Pancreas (tissue), 10 donors: ENCODE data around the gene PBXIP1. TPM values are rescaled to one million over a fixed set of nuclear protein-coding genes. Genes with fewer than 3 reads are reported as not detected.

Source experiments
- ATAC-seq, 4 donors: fragments of 200-7000 bp; cut with Tn5 transposase; one replicate each; pipeline versions ENCODE4 v1.8.0 to v1.9.1; 2020; ENCODE audit warnings: mild to moderate bottlenecking in 4 of 4, moderate library complexity in 4 of 4
- DNase-seq, 6 donors: peaks; one replicate each; pipeline ENCODE4 v3.0.0-alpha.2; 2020
- FAIRE-seq: peaks from 2 replicates; lab custom pipeline; 2012; peaks lifted over from hg19 to GRCh38; lab: Jason Lieb, UNC
- H3K27ac ChIP-seq, 4 donors: fragments of 200-600 bp; sonication (generic); 1 replicate in 3 of 4; 2 replicates in 1 of 4; pipeline versions ENCODE4 v1.5.0 to v1.8.0; 2020
- H3K27me3 ChIP-seq, 4 donors: fragments of 200-600 bp; one replicate each; pipeline ENCODE4 v1.8.0; 2021
- H3K36me3 ChIP-seq, 3 donors: fragments of 200-600 bp; sonication (generic) in 1 of 3; one replicate each; pipeline versions ENCODE4 v1.5.0 to v1.8.0; 2020 to 2021
- H3K4me1 ChIP-seq, 3 donors: fragments of 200-600 bp; one replicate each; pipeline ENCODE4 v1.8.0; 2021
- H3K4me3 ChIP-seq, 4 donors: fragments of 200-600 bp; sonication (generic) in 2 of 4; one replicate each; pipeline versions ENCODE4 v1.5.0 to v1.8.0; 2020 to 2021
- H3K9me3 ChIP-seq, 4 donors: fragments of 200-600 bp; one replicate each; pipeline ENCODE4 v1.8.0; 2021
- WGBS, 2 donors: extraction: QIAGEN DNeasy Blood & Tissue Kit; methylation state at CpG; one replicate each; pipeline ENCODE4 v1.1.7; 2013; 5-methylcytosine and 5-hydroxymethylcytosine counted together
- intact Hi-C, 3 donors: fragments of 100-400 bp; cut with DNase I; formaldehyde crosslinking; loops; one replicate each; pipeline versions ENCODE4 v1.11.1 to v1.14.2; 2022
- polyA plus RNA-seq, 2 donors: library from polyadenylated mRNA; stranded (reverse); fragments of 200-250 nt; gene quantifications; one replicate each; pipeline ENCODE4 v1.2.3, GENCODE V29; 2013
- total RNA-seq, 6 donors: library from RNA; stranded (reverse); fragmentation: NEBNext Ultra II Directional in 4 of 6; extraction: Animal tissue kit (Norgen Biotek cat#: 25700) in 4 of 6; gene quantifications; one replicate each; pipeline versions ENCODE4 v1.2.1 to v1.2.4, GENCODE V29; 2021 to 2023
- TF ChIP-seq, protein P1 (sequence below), 4 donors: fragments of 200-600 bp; sonication (generic) in 3 of 4; IDR thresholded peaks; one replicate each; pipeline versions ENCODE4 v1.5.0 to v1.8.0; 2021; ENCODE audit warnings: antibody characterized with exemption in 4 of 4
- donor health status: healthy with polysubstance abuse.
- donor health status: DM: no; HTN: no; CAD: no; lungs with moderate emphysema.
- donor health status: DM: no; HTN: no; CAD: no.
- donor health status: control.
- donor health status: control.
- donor health status: Bipolar disorder and iron deficiency.
- donor health status: DM: yes; HTN: yes; CAD: no.
- donor health status: DM: no; HTN: no; CAD: no.
- donor health status: DM: no; HTN: no; CAD: no.
- donor health status: DM: yes; HTN: yes; CAD: no.

Gene PBXIP1
- total and polyA plus RNA-seq, 8 donors: 15.6 to 53.1 (median 28.4) TPM

DNA sequence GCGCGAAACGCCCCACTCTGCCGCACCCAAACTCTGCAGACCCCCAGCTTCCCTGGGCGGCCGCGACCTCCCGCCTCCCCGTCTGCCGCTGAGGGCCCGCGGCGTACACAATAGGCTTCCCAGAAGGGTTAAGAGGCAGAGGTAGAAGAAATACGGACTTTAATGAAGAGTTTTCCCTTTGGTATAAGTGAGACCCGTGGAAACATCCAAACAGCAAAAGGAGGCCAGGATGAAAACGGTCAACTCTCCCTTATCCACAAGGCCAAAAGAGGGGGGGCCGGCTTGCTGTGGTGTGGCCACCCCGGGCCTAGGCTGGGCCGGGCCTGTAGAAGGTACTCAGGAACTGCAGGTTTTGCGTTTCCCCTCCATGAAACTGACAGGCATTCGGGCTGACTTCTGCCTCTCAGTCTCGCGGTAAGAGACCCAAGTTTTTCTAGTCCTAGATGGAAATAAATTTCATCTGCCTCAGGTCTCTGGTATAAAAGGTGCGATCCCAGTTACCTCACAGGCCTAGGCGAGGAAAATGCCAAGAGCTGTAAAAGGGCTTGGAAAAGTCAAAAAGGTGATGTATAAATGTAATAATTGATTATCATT, 6.4 kb upstream of the PBXIP1 start:
- Histone ChIP-seq H3K4me1 (peaks cover 0 to 13% (median 5%) of the 10 kb centered on the region in 3 donors), H3K27me3 (no peaks in the 10 kb centered on the region), H3K9me3 (no peaks in the 10 kb centered on the region), H3K4me3 (peak overlapping the region; percentile 79 to 96 (median 92)), H3K36me3 (peaks cover 0 to 32% (median 25%) of the 10 kb centered on the region in 3 donors), H3K27ac (peak overlapping the region; percentile 89 to 98 (median 96))
- WGBS, 2 donors: 3 to 4% methylated on average over 25 of the region's 25 CpGs
- TF ChIP-seq, protein P1, sequence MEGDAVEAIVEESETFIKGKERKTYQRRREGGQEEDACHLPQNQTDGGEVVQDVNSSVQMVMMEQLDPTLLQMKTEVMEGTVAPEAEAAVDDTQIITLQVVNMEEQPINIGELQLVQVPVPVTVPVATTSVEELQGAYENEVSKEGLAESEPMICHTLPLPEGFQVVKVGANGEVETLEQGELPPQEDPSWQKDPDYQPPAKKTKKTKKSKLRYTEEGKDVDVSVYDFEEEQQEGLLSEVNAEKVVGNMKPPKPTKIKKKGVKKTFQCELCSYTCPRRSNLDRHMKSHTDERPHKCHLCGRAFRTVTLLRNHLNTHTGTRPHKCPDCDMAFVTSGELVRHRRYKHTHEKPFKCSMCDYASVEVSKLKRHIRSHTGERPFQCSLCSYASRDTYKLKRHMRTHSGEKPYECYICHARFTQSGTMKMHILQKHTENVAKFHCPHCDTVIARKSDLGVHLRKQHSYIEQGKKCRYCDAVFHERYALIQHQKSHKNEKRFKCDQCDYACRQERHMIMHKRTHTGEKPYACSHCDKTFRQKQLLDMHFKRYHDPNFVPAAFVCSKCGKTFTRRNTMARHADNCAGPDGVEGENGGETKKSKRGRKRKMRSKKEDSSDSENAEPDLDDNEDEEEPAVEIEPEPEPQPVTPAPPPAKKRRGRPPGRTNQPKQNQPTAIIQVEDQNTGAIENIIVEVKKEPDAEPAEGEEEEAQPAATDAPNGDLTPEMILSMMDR (IDR thresholded peaks at IDR 0.05): no peak
- peak; percentile 10 to 41 (median 20) for ATAC-seq
- intact Hi-C loops: loop anchor here in 2 of 3 donors (10.0 kb wide), 1 partner anchor 53 kb away; no protein-coding TSS in a partner anchor
- DNase-seq: no peak
- FAIRE-seq: no peak

DNA sequence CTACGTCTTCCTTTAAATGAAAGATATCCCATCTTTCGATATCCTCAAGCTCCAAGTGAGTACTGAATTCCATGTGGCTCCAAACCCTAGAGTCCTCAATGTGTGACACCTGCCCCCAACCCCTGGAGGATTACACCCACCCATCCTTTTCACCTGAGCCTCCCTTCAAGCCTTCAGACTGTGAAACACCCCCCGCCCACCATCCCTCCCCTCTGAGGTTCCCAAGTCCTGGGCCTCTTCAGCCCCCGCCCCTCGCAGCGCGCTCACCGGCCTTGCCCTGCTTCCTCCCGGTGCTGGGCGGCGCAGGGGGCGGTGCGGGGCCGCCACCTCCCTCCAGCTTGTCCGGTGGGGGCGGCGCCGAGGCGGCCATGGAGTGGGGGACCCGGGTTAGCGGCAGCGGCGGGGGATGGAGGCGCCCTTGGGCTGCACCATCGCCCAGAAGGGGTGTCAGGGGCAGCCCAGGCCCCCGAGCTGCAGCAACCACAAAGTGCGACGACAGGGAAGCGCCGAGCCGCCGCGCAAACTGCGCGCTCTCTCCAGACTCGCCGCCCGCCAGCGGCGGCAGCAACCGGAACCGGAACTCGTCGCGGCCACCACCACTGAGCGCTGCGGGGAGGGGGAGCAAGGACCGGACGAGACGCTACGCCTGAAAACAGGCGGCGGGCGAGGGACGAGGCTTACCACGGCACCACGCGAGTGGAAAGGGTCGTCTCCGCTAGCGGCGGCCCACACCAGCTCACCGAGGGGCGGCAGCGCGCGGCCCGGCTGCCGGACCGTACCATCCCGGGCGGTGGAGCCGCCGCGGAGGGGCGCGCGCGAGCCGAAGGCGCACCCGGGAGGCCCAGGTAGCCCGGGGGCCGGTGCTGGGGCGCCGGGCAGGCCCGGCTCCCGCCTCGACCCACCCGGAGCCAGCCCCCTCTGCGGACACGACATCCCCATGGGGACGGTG, 5.6 kb upstream of the PBXIP1 start, which contains the start of gene PYGO2:
TSS of gene PYGO2 (minus strand) at position 576 of the 949 bp plus-strand sequence. CDS start at position 370, 206 bp downstream.
- TF ChIP-seq, protein P1 (IDR thresholded peaks at IDR 0.05): peak in 1 of 4 donors; percentile 28
- peaks cover 0 to 24% (median 23%) of the 10 kb centered on the region in 3 donors for H3K36me3 ChIP-seq
- no peaks in the 10 kb centered on the region for H3K9me3 ChIP-seq
- 0% methylated on average over 63 to 93 of the region's 93 CpGs for WGBS, 2 donors
- no peak for FAIRE-seq
- H3K27ac ChIP-seq: peak within 1 kb of the TSS; percentile 89 to 98 (median 96)
- ATAC-seq: peak; percentile 83 to 88 (median 86)
- no peaks in the 10 kb centered on the region for H3K27me3 ChIP-seq
- peaks cover 0 to 13% (median 10%) of the 10 kb centered on the region in 3 donors for H3K4me1 ChIP-seq
- intact Hi-C loops: loop anchor here in 2 of 3 donors (10.0 kb wide), 1 partner anchor 53 kb away; no protein-coding TSS in a partner anchor
- peak within 1 kb of the TSS; percentile 79 to 96 (median 92) for H3K4me3 ChIP-seq
- DNase-seq: peak; percentile 75 to 92 (median 82)

DNA sequence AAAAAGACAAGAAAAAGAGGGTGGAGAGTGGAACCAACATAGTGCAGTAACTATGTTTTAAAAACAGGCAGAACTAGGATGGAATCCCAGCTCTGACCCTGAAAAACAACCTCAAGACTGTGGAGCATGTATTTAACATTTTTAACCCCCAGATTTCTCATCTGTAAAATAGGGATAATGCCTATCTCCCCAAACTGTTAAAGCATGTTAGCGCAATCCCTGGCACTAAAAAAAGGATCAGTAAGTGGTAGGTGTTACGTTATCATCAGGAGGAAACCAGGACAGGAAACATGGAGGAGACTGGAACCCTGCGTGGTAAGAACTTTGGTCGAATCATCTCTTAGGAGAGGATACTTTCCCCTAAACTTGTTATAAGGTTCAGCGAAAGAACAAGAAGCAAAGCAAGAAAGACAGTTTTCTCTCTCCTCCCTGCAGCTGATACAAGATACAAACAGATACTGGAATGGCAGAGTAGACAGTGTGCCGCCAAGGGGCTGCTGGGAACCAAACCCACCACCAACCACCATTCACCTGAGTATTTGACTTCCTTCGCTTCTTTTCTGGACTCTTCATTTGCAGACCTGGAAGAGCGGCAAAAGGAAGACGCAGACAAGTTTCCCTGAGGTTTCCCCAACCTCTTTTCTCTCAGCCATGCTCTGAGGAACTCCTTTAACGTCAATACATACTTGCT, 4.7 kb upstream of the PBXIP1 start:
- peak overlapping the region; percentile 89 to 98 (median 96) for H3K27ac ChIP-seq
- H3K36me3 ChIP-seq: peaks cover 0 to 17% (median 14%) of the 10 kb centered on the region in 3 donors
- H3K4me1 ChIP-seq: peaks cover 0 to 13% (median 12%) of the 10 kb centered on the region in 3 donors
- intact Hi-C loops: loop anchor here in 2 of 3 donors (10.0 kb wide), 1 partner anchor 54 kb away; no protein-coding TSS in a partner anchor
- DNase-seq (no peak), ATAC-seq (no peak), FAIRE-seq (no peak)
- no peaks in the 10 kb centered on the region for H3K9me3 ChIP-seq
- TF ChIP-seq, protein P1 (IDR thresholded peaks at IDR 0.05): no peak
- no peaks in the 10 kb centered on the region for H3K27me3 ChIP-seq
- WGBS, 2 donors: 35 to 36% methylated on average over 10 of the region's 10 CpGs
- peak overlapping the region in 3 of 4 donors; percentile 79 to 94 (median 91) for H3K4me3 ChIP-seq

DNA sequence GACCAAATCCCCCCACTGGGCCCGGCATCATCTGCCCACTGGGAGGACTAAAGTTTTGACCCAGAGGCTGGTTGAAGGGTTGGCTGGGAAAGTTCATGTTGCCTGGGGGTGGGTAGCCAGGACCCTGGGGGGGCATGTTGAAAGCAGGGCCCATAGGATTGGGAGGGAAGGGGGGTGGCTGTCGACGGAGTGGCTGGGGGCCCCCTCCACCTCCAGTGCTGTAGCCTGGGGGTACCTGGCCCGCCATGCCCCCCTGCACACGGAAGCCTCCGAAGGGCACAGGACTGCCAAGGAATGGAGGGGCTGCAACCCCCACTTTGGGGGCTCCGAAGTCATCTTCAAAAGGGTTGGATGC, 3.5 kb upstream of the PBXIP1 start:
- intact Hi-C loops: no loop called here
- H3K27ac ChIP-seq: no peak overlapping the region
- ATAC-seq: no peak
- H3K4me3 ChIP-seq: no peak overlapping the region
- 88 to 96% methylated on average over 7 of the region's 7 CpGs for WGBS, 2 donors
- peaks cover 5 to 25% (median 18%) of the 10 kb centered on the region in 3 donors for H3K4me1 ChIP-seq
- no peak for FAIRE-seq
- TF ChIP-seq, protein P1 (IDR thresholded peaks at IDR 0.05): no peak
- DNase-seq: no peak
- no peaks in the 10 kb centered on the region for H3K9me3 ChIP-seq
- H3K27me3 ChIP-seq: no peaks in the 10 kb centered on the region
- H3K36me3 ChIP-seq: peaks cover 0 to 9% (median 7%) of the 10 kb centered on the region in 3 donors
